SIG-M5 treated with dmso at 0.1 percent for 504 hours (cell line): ENCODE results near the gene HLA-B.

ENCODE experiments used
- DNase-seq: peaks from one replicate; lab custom pipeline; 2025; ENCODE audit not compliant: unreplicated experiment; lab: John Stamatoyannopoulos, UW

Gene HLA-B

DNA sequence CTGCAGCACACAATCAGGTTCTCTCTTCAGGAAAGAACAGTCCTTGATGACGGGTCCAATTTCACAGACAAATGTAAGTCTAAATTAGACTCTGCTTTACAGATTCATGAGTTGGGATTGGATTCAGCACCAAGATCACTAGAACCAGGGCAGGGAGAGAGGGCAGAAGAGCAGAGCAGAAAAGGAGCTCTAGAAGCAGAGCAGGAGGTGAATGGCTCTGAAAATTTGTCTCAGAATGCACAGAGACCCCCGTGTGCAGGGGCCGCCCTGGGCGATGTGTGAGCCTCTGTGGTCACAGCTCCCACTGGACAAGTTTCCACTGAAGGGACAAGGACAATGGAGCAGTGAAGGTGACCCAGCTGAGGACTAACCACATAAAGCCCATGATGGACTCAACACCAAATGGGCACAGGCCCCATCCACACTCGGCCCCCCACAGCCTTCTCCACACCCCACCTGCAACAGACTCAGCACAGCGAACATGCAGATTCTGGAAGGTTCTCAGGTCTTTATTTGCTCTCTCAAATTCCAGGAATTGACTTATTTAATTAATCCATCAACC lies 3.5 kb downstream of the HLA-B start:
- no peak for DNase-seq

GRCh38 chr6:31352683-31353383 lies 4.1 kb downstream of the HLA-B start:
- DNase-seq = no peak

- no peak for DNase-seq
Observed at GRCh38 chr6:31352310-31352682, 4.7 kb downstream of the HLA-B start.

DNA sequence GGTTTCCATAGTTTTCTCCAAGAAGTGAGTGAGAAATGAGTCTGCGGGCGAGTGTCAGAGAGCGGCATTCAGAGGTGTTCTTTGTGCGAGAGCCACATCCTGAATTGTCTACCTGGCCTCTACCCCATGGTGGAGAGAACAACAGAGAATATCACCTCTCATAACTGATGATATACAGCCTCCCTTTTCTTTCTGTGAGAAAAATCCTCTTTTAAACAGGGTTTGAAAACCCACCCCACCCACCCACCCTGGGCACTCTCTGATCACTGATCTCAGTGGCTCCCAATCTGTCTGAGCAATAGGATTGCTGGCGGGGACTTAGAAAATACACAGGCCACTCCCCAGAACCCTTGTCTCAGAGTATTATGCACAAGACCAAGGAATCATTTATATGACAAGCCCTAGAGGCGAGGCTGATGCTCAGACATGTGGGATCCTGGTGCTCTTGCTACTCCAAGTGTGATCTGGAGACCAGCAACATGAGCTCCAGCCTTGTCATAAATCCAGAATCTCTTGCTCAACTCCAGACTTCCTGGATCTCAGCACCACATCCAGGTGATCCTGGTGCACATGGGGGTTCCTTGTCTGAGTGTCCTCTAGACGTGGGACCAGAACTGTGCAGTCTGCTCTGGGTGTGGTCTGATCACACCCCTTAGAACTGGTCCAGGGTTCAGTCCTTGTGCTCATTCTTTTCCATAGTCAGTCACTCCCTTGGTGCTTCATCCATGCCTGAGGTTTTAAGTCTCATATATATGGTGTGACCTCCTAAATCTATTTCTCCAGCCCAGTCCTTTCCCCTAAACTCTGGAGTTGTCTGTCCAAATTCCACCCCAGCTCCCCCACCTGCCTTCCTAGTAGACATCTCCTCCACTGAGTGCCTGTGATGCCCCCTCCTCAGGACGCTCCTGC lies 5.3 kb downstream of the HLA-B start:
- DNase-seq = no peak

GRCh38 chr6:31351033-31351380 lies 6.0 kb downstream of the HLA-B start:
- DNase-seq = no peak

DNA sequence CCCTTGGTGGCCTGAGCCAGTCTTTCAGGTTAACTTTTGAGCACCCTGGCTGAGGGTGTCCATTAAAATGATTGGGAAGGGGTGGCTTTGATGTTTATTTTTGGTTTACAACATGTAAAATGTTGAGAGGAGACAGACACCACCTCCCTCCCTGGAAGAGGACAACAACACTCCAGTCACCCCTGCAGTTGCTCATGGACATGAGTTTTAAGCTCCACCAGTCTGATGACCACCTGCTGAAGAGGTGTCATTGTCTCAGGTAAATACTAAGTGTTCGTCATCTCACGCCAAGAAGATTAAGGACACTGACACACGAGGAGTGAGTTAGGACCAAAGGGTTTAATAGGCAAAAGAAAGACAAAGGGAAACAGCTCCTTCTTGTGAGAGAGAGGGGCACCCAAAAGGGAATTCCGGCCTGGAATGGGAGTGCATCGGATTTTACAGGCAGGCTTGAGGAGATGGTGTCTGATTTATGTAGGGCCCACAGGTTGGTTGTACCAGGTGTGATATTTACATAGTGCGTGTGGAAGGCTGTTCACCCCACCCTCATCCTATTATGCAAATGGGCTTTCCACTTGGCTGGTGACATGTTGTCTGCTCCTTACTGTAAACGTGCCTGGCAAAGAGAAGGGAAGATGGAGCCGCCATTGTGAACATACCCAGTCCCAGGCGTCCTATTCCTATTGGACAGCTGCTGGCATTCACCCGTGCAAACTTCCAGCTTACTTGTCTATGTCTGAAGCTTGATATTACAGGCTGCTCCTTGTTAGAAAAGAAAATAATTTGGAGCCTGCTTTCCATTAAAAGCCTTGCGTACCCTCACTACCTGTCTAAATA lies 6.6 kb downstream of the HLA-B start:
- DNase-seq = no peak

GRCh38 chr6:31349301-31349700 lies 7.7 kb downstream of the HLA-B start:
- no peak for DNase-seq

- DNase-seq = no peak
Observed at GRCh38 chr6:31345026-31345730, 11.8 kb downstream of the HLA-B start.

GRCh38 chr6:31340228-31340627 lies 16.8 kb downstream of the HLA-B start:
- DNase-seq = no peak

- DNase-seq = no peak
Observed at GRCh38 chr6:31339210-31339609, 17.8 kb downstream of the HLA-B start.

GRCh38 chr6:31336896-31337496 lies 20.0 kb downstream of the HLA-B start:
- DNase-seq = no peak

- no peak for DNase-seq
Observed at GRCh38 chr6:31332637-31333602, 24.1 kb downstream of the HLA-B start.

GRCh38 chr6:31328355-31328960 lies 28.5 kb downstream of the HLA-B start:
- DNase-seq = no peak

DNA sequence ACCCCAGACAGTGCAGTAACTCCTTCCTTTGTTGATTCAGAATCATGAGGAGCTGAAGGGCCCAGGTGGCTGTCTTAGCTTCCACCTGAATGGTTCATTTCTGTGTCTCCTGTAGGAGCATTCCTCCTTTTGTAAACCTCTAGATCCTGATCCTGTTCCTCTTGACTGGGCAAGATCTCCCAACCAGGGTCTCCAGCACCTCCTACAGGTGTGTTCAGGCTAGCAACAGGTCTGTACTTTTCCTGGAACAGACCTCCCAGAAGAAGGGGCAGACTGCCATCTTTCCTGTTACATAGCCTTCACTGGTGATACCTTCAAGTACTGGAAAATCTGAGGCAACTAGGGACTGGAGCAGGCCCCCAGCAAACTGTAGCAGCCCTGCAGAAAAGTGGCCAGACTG lies 35.2 kb downstream of the HLA-B start:
- DNase-seq = no peak

DNA sequence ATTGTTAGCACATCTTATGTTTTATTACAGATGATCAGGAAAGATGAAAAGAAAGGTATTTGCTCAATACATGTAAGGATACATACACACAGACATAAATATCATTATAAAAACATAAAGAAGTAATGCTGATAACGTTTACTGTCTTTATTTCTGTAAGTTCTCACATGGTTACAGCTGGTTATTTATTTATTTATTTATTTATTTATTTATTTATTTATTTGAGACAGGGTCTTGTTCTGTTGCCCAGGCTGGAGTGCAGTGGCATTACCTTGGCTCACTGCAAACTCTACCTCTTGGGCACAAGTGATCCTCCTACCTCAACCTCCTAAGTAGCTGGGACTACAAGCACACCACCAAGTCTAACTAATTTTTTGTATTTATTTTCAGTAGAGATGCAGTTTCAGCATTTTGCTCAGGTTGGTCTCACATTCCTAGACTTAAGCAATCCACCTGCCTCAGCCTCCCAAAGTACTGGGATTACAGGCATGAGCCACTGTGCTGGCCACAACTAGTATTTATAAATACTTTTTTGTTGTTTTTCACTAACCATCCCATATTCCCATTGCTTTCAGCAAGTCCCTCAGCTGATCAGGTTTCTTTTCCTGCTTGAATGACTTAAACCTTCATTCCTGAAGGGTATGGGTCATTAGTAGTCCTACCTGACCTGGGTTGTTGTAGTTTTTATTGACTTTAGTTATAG lies 35.8 kb downstream of the HLA-B start:
- no peak for DNase-seq

DNA sequence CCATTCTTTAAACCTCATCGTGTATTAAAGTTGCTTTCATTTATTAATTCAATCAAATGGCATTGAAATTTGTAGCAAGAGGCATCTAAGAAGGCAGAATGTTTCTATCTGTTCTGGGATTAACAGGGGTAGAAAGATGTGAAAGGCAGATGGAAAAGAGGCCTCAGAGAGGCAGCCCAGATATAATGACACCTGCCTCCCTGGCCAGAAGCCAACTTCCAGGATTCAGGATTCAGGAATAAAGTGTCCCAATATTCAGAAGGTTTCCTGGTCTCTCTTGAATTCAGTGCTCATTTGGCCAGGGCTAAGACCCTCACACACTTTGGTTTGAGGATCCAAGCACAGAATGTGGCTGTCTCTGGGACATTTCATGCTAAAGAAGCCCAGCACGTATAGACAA lies 39.9 kb downstream of the HLA-B start:
- no peak for DNase-seq

DNA sequence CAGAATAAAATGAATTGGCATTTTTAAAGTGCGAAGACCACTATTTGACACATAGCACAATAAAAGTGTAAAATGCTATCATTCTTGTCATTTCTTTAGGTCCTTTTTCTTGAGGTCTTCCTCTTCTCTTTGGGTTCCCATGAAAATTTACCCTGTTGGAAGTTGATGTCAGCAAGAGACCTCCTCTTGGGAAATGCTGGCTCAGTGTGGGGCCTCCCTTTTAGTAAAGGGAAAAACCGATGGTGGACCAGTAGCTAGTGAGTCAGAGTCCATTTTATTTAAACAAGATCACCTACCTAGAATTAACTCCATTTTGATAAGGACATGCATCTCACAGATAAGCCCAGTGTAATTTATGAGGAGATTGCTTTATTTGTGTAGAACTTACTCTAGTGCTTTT lies 47.3 kb downstream of the HLA-B start:
- DNase-seq = no peak

DNA sequence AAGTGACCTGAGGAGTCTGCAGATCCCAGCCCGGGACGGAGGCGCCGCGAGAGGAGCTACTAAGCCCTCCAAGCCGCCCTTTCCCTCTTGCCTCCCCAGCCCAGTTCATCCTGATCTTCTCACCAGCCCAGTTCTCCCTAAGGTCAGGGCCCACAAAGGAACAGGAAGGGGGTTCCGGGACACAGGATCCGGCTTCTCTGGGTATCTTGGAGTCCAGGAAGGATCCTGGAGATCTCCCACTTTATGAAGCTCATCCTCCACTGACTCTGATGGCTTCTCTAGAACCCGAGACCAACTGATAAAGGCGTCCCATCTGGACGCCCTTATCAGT lies 48.2 kb downstream of the HLA-B start:
- no peak for DNase-seq
